GM23338 (cell line): Measurements from ENCODE around the gene SIRT2. TPM values are rescaled to one million over a fixed set of nuclear protein-coding genes. Genes with fewer than 3 reads are reported as not detected.

Source experiments
- ATAC-seq: fragments of 200-7000 bp; cut with Tn5 transposase; 3 replicates; pipeline ENCODE4 v1.9.1; 2020
- DNase-seq: peaks from one replicate; pipeline ENCODE4 v3.0.0-alpha.2; 2015; ENCODE audit warnings: low spot score
- H2AFZ ChIP-seq: fragments of 200-600 bp; sonication (generic); 2 replicates; pipeline ENCODE4 v1.8.0; 2016; ENCODE audit warnings: antibody characterized with exemption, mild to moderate bottlenecking, moderate library complexity
- H3F3A ChIP-seq: fragments of 200-600 bp; sonication (generic); replicated peaks from 2 replicates; pipeline ENCODE4 v1.8.0; 2017; ENCODE audit warnings: antibody characterized with exemption, mixed run types, low read depth
- H3K27ac ChIP-seq: fragments of 200-600 bp; sonication (generic); 2 replicates; pipeline ENCODE4 v1.6.1; 2016; ENCODE audit warnings: low read depth
- H3K27me3 ChIP-seq: fragments of 200-600 bp; sonication (generic); 2 replicates; pipeline ENCODE4 v1.8.0; 2016; ENCODE audit warnings: mild to moderate bottlenecking, mixed run types, moderate library complexity; ENCODE audit not compliant: insufficient read depth
- H3K36me3 ChIP-seq: fragments of 200-600 bp; sonication (generic); 2 replicates; pipeline ENCODE4 v1.8.0; 2016; ENCODE audit warnings: mild to moderate bottlenecking; ENCODE audit not compliant: insufficient read depth
- H3K4me1 ChIP-seq: fragments of 200-600 bp; sonication (generic); 2 replicates; pipeline ENCODE4 v1.8.0; 2016; ENCODE audit warnings: mild to moderate bottlenecking, moderate library complexity; ENCODE audit not compliant: insufficient read depth
- H3K4me2 ChIP-seq: fragments of 200-600 bp; sonication (generic); 2 replicates; pipeline ENCODE4 v1.7.1; 2017; ENCODE audit warnings: mixed run types
- H3K4me3 ChIP-seq: fragments of 200-600 bp; sonication (generic); 2 replicates; pipeline ENCODE4 v1.6.1; 2016; ENCODE audit warnings: mixed run types
- H3K79me2 ChIP-seq: fragments of 200-600 bp; sonication (generic); replicated peaks from 2 replicates; pipeline ENCODE4 v1.8.0; 2017; ENCODE audit warnings: mild to moderate bottlenecking; ENCODE audit not compliant: insufficient read depth
- H3K9me2 ChIP-seq: fragments of 200-600 bp; sonication (generic); 2 replicates; pipeline ENCODE4 v1.8.0; 2017; ENCODE audit not compliant: insufficient read depth
- H4K20me1 ChIP-seq: fragments of 200-600 bp; sonication (generic); replicated peaks from 2 replicates; pipeline ENCODE4 v1.8.0; 2017; ENCODE audit warnings: mild to moderate bottlenecking; ENCODE audit not compliant: insufficient read depth
- H3K27ac Mint-ChIP-seq: 2 replicates; pipeline ENCODE4 v1.8.0; 2020; ENCODE audit warnings: inconsistent platforms, mild to moderate bottlenecking, moderate library complexity, mixed read lengths
- H3K27me3 Mint-ChIP-seq: 3 replicates; pipeline ENCODE4 v1.8.0; 2022; ENCODE audit warnings: low read depth, mild to moderate bottlenecking, moderate library complexity, mixed read lengths, inconsistent platforms; ENCODE audit not compliant: insufficient read depth, poor library complexity
- H3K36me3 Mint-ChIP-seq: 3 replicates; pipeline ENCODE4 v1.8.0; 2021; ENCODE audit warnings: low read depth, mild to moderate bottlenecking, inconsistent platforms, moderate library complexity, mixed read lengths
- H3K4me1 Mint-ChIP-seq: 3 replicates; pipeline ENCODE4 v1.8.0; 2020; ENCODE audit warnings: mild to moderate bottlenecking, inconsistent platforms, mixed read lengths
- H3K4me3 Mint-ChIP-seq: 3 replicates; pipeline ENCODE4 v1.8.0; 2021; ENCODE audit warnings: moderate library complexity, mild to moderate bottlenecking, inconsistent platforms, mixed read lengths
- H3K9me3 Mint-ChIP-seq: 3 replicates; pipeline ENCODE4 v1.8.0; 2020; ENCODE audit warnings: moderate library complexity, mild to moderate bottlenecking, inconsistent platforms, mixed read lengths
- CREB1 ChIP-seq: fragments of 250-450 bp; sonication (Bioruptor Pico); IDR thresholded peaks from 2 replicates; pipeline ENCODE4 v1.5.0; 2020; ENCODE audit warnings: low read depth, mild to moderate bottlenecking, moderate library complexity
- EZH2 ChIP-seq: fragments of 200-600 bp; sonication (generic); IDR thresholded peaks from one replicate; pipeline ENCODE4 v1.8.0; 2017; ENCODE audit warnings: antibody characterized with exemption, mild to moderate bottlenecking, low read depth; ENCODE audit not compliant: unreplicated experiment
- EZH2phosphoT487 ChIP-seq: fragments of 200-600 bp; sonication (generic); IDR thresholded peaks from one replicate; pipeline ENCODE4 v1.8.1; 2018; ENCODE audit warnings: antibody characterized with exemption; ENCODE audit not compliant: unreplicated experiment
- JUNB ChIP-seq: IDR thresholded peaks from one replicate; pipeline ENCODE4 v1.6.1; 2016; ENCODE audit warnings: antibody characterized with exemption; ENCODE audit not compliant: unreplicated experiment
- NANOG ChIP-seq: IDR thresholded peaks from 2 replicates; pipeline ENCODE4 v1.6.1; 2016; ENCODE audit warnings: antibody characterized with exemption, borderline replicate concordance
- POLR2AphosphoS5 ChIP-seq: IDR thresholded peaks from 2 replicates; pipeline ENCODE4 v1.6.1; 2016; ENCODE audit warnings: antibody characterized with exemption, low read depth
- STAT1 ChIP-seq: IDR thresholded peaks from one replicate; pipeline ENCODE4 v1.6.1; 2016; ENCODE audit warnings: antibody characterized with exemption; ENCODE audit not compliant: unreplicated experiment
- ZNF114 ChIP-seq: fragments of 250-450 bp; sonication (Bioruptor Pico); IDR thresholded peaks from 2 replicates; pipeline ENCODE4 v1.5.0; 2020; ENCODE audit warnings: mild to moderate bottlenecking, moderate library complexity
- ZNF331 ChIP-seq: fragments of 250-450 bp; sonication (Bioruptor Pico); IDR thresholded peaks from 2 replicates; pipeline ENCODE4 v1.5.0; 2020; ENCODE audit warnings: low read depth, mild to moderate bottlenecking, moderate library complexity
- polyA plus RNA-seq: library from polyadenylated mRNA; unstranded; fragments of >200 nt; fragmentation: Nextera tagmentation; extraction: Ambion mirVana; gene quantifications from 2 replicates; pipeline ENCODE4 v1.2.1, GENCODE V29; 2016
- total RNA-seq: library from RNA; depleted of rRNA; stranded (reverse); fragments of >200 nt; shearing (Covaris generic); gene quantifications from 2 replicates; pipeline ENCODE4 v1.2.3, GENCODE V29; 2014
- TF ChIP-seq, protein P1 (sequence below): IDR thresholded peaks from one replicate; pipeline ENCODE4 v1.6.1; 2018; ENCODE audit warnings: antibody characterized with exemption; ENCODE audit not compliant: unreplicated experiment
- TF ChIP-seq, protein P2 (sequence below): IDR thresholded peaks from 2 replicates; pipeline ENCODE4 v1.6.1; 2016; ENCODE audit warnings: antibody characterized with exemption
- TF ChIP-seq, protein P3 (sequence below): fragments of 250-450 bp; sonication (Bioruptor Pico); IDR thresholded peaks from 2 replicates; pipeline ENCODE4 v1.5.0; 2020; ENCODE audit warnings: mild to moderate bottlenecking, moderate library complexity
- TF ChIP-seq, protein P4 (sequence below), 2 experiments: fragments of 200-600 bp in 1 of 2; sonication (generic) in 1 of 2; conservative IDR thresholded peaks; 2 replicates each; pipeline versions ENCODE4 v1.5.1 to v1.6.1; 2016 to 2017; ENCODE audit warnings: antibody characterized with exemption in 2 of 2, low read depth in 2 of 2, mild to moderate bottlenecking in 2 of 2, moderate library complexity in 1 of 2

Gene SIRT2
- total and polyA plus RNA-seq, 2 experiments from 2014 or later: 2.7 to 8.4 TPM

DNA sequence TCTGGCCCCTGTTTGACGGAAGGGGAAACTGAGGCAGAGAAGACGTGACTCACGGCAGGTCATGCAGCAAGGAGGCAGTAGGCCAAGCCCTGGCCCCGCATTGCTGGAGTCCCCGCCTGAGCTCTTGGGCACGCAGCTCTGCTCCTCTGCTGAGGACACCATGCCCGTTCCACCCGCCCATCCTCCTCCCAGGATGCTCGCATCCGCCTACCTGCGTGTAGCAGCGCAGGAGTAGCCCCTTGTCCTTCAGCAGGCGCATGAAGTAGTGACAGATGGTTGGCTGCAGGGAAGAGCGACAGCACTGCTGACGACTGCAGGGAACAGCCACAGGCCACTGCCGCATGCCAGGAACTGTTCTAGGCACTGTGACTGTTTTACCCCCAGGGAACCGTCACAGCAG, 10.5 kb downstream of the SIRT2 start:
- Mint-ChIP-seq H3K27ac (no peak overlapping the region), H3K27me3 (no peaks in the 10 kb centered on the region), H3K4me3 (no peak overlapping the region), H3K9me3 (no peaks in the 10 kb centered on the region), H3K4me1 (no peaks in the 10 kb centered on the region; the same call in 2 of the 3 replicates), H3K36me3 (0 out of 3 replicates have a peak, but pooled peaks cover 3% of the 10 kb centered on the region)
- Histone ChIP-seq H3F3A (no peaks in the 10 kb centered on the region), H3K79me2 (no peaks in the 10 kb centered on the region), H3K4me3 (no peak overlapping the region), H4K20me1 (no peaks in the 10 kb centered on the region), H3K4me1 (no peaks in the 10 kb centered on the region), H3K9me2 (no peaks in the 10 kb centered on the region), H2AFZ (no peak overlapping the region), H3K27me3 (no peaks in the 10 kb centered on the region), H3K27ac (no peak overlapping the region), H3K4me2 (no peak overlapping the region), H3K36me3 (no peaks in the 10 kb centered on the region)
- TF ChIP-seq EZH2phosphoT487 (no peak), EZH2 (no peak), POLR2AphosphoS5 (no peak), JUNB (no peak), STAT1 (no peak), ZNF114 (CRISPR knock-in tag) (no peak), ZNF331 (CRISPR knock-in tag) (no peak), NANOG (no peak), CREB1 (no peak)
- TF ChIP-seq, protein P1, sequence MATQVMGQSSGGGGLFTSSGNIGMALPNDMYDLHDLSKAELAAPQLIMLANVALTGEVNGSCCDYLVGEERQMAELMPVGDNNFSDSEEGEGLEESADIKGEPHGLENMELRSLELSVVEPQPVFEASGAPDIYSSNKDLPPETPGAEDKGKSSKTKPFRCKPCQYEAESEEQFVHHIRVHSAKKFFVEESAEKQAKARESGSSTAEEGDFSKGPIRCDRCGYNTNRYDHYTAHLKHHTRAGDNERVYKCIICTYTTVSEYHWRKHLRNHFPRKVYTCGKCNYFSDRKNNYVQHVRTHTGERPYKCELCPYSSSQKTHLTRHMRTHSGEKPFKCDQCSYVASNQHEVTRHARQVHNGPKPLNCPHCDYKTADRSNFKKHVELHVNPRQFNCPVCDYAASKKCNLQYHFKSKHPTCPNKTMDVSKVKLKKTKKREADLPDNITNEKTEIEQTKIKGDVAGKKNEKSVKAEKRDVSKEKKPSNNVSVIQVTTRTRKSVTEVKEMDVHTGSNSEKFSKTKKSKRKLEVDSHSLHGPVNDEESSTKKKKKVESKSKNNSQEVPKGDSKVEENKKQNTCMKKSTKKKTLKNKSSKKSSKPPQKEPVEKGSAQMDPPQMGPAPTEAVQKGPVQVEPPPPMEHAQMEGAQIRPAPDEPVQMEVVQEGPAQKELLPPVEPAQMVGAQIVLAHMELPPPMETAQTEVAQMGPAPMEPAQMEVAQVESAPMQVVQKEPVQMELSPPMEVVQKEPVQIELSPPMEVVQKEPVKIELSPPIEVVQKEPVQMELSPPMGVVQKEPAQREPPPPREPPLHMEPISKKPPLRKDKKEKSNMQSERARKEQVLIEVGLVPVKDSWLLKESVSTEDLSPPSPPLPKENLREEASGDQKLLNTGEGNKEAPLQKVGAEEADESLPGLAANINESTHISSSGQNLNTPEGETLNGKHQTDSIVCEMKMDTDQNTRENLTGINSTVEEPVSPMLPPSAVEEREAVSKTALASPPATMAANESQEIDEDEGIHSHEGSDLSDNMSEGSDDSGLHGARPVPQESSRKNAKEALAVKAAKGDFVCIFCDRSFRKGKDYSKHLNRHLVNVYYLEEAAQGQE: no peak
- TF ChIP-seq, protein P2, sequence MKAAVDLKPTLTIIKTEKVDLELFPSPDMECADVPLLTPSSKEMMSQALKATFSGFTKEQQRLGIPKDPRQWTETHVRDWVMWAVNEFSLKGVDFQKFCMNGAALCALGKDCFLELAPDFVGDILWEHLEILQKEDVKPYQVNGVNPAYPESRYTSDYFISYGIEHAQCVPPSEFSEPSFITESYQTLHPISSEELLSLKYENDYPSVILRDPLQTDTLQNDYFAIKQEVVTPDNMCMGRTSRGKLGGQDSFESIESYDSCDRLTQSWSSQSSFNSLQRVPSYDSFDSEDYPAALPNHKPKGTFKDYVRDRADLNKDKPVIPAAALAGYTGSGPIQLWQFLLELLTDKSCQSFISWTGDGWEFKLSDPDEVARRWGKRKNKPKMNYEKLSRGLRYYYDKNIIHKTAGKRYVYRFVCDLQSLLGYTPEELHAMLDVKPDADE: no peak
- TF ChIP-seq, protein P3, sequence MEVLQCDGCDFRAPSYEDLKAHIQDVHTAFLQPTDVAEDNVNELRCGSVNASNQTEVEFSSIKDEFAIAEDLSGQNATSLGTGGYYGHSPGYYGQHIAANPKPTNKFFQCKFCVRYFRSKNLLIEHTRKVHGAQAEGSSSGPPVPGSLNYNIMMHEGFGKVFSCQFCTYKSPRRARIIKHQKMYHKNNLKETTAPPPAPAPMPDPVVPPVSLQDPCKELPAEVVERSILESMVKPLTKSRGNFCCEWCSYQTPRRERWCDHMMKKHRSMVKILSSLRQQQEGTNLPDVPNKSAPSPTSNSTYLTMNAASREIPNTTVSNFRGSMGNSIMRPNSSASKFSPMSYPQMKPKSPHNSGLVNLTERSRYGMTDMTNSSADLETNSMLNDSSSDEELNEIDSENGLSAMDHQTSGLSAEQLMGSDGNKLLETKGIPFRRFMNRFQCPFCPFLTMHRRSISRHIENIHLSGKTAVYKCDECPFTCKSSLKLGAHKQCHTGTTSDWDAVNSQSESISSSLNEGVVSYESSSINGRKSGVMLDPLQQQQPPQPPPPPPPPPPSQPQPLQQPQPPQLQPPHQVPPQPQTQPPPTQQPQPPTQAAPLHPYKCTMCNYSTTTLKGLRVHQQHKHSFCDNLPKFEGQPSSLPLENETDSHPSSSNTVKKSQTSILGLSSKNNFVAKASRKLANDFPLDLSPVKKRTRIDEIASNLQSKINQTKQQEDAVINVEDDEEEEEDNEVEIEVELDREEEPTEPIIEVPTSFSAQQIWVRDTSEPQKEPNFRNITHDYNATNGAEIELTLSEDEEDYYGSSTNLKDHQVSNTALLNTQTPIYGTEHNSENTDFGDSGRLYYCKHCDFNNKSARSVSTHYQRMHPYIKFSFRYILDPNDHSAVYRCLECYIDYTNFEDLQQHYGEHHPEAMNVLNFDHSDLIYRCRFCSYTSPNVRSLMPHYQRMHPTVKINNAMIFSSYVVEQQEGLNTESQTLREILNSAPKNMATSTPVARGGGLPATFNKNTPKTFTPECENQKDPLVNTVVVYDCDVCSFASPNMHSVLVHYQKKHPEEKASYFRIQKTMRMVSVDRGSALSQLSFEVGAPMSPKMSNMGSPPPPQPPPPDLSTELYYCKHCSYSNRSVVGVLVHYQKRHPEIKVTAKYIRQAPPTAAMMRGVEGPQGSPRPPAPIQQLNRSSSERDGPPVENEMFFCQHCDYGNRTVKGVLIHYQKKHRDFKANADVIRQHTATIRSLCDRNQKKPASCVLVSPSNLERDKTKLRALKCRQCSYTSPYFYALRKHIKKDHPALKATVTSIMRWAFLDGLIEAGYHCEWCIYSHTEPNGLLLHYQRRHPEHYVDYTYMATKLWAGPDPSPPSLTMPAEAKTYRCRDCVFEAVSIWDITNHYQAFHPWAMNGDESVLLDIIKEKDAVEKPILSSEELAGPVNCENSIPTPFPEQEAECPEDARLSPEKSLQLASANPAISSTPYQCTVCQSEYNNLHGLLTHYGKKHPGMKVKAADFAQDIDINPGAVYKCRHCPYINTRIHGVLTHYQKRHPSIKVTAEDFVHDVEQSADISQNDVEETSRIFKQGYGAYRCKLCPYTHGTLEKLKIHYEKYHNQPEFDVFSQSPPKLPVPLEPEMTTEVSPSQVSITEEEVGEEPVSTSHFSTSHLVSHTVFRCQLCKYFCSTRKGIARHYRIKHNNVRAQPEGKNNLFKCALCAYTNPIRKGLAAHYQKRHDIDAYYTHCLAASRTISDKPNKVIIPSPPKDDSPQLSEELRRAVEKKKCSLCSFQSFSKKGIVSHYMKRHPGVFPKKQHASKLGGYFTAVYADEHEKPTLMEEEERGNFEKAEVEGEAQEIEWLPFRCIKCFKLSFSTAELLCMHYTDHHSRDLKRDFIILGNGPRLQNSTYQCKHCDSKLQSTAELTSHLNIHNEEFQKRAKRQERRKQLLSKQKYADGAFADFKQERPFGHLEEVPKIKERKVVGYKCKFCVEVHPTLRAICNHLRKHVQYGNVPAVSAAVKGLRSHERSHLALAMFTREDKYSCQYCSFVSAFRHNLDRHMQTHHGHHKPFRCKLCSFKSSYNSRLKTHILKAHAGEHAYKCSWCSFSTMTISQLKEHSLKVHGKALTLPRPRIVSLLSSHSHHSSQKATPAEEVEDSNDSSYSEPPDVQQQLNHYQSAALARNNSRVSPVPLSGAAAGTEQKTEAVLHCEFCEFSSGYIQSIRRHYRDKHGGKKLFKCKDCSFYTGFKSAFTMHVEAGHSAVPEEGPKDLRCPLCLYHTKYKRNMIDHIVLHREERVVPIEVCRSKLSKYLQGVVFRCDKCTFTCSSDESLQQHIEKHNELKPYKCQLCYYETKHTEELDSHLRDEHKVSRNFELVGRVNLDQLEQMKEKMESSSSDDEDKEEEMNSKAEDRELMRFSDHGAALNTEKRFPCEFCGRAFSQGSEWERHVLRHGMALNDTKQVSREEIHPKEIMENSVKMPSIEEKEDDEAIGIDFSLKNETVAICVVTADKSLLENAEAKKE (CRISPR knock-in tag): no peak
- TF ChIP-seq, protein P4, sequence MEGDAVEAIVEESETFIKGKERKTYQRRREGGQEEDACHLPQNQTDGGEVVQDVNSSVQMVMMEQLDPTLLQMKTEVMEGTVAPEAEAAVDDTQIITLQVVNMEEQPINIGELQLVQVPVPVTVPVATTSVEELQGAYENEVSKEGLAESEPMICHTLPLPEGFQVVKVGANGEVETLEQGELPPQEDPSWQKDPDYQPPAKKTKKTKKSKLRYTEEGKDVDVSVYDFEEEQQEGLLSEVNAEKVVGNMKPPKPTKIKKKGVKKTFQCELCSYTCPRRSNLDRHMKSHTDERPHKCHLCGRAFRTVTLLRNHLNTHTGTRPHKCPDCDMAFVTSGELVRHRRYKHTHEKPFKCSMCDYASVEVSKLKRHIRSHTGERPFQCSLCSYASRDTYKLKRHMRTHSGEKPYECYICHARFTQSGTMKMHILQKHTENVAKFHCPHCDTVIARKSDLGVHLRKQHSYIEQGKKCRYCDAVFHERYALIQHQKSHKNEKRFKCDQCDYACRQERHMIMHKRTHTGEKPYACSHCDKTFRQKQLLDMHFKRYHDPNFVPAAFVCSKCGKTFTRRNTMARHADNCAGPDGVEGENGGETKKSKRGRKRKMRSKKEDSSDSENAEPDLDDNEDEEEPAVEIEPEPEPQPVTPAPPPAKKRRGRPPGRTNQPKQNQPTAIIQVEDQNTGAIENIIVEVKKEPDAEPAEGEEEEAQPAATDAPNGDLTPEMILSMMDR (conservative IDR thresholded peaks at IDR 0.05; ENCODE audit: low read depth in 2 of 2): no peak
- no peak for DNase-seq
- no peak for ATAC-seq
